ENCODE results near the gene GAGE12J.
"Not testable (repeated sequence)": the region's sequence is repeated elsewhere in the genome, so short reads cannot be mapped to it uniquely, and the experiment has no call there.

Gene GAGE12J

GRCh38 chrX:49321737-49322136, at the start of gene GAGE12J:
GAGE12J (plus strand) TSS chrX:49322037; CDS start chrX:49323194, 1,157 bp downstream.
- DNase-seq: not testable (repeated sequence)

- no peak for DNase-seq
Measured at GRCh38 chrX:49272421-49272820, 49.4 kb upstream of the GAGE12J start.

GRCh38 chrX:49273181-49273727, 48.6 kb upstream of the GAGE12J start:
- no peak for DNase-seq

GRCh38 chrX:49276207-49276606, 45.6 kb upstream of the GAGE12J start:
- no peak for DNase-seq

- DNase-seq: no peak
Measured at GRCh38 chrX:49276671-49277534, 44.9 kb upstream of the GAGE12J start.

- DNase-seq: no peak
Measured at GRCh38 chrX:49277535-49277830, 44.4 kb upstream of the GAGE12J start.

GRCh38 chrX:49278081-49278480, 43.8 kb upstream of the GAGE12J start:
- no peak for DNase-seq

- DNase-seq: no peak
Measured at GRCh38 chrX:49282647-49283011, 39.2 kb upstream of the GAGE12J start.

GRCh38 chrX:49284212-49284611, 37.6 kb upstream of the GAGE12J start:
- DNase-seq: no peak

GRCh38 chrX:49286136-49286535, 35.7 kb upstream of the GAGE12J start:
- no peak for DNase-seq

GRCh38 chrX:49286581-49286980, 35.3 kb upstream of the GAGE12J start:
- DNase-seq: no peak

GRCh38 chrX:49287665-49288064, 34.2 kb upstream of the GAGE12J start:
- no peak for DNase-seq

- no peak for DNase-seq
Measured at GRCh38 chrX:49290215-49290614, 31.6 kb upstream of the GAGE12J start.

GRCh38 chrX:49291615-49292337, 30.1 kb upstream of the GAGE12J start:
- DNase-seq: no peak

GRCh38 chrX:49292400-49293362, 29.2 kb upstream of the GAGE12J start:
- no peak for DNase-seq

GRCh38 chrX:49299293-49299692, 22.5 kb upstream of the GAGE12J start:
- not testable (repeated sequence) for DNase-seq

GRCh38 chrX:49300703-49301102, 21.1 kb upstream of the GAGE12J start:
- DNase-seq: no peak

- DNase-seq: no peak
Measured at GRCh38 chrX:49303346-49303745, 18.5 kb upstream of the GAGE12J start, which contains the start of gene GAGE10. GAGE10 (plus strand) TSS chrX:49303646; CDS start chrX:49304860, 1,214 bp downstream.

- DNase-seq: not testable (repeated sequence)
Measured at GRCh38 chrX:49307775-49308174, 14.1 kb upstream of the GAGE12J start.

- no peak for DNase-seq
Measured at GRCh38 chrX:49308604-49309269, 13.1 kb upstream of the GAGE12J start.

GRCh38 chrX:49309401-49309981, 12.3 kb upstream of the GAGE12J start:
- DNase-seq: no peak

GRCh38 chrX:49310371-49310770, 11.5 kb upstream of the GAGE12J start:
- no peak for DNase-seq
